Endothelial cell (in vitro differentiated cells): Measurements from ENCODE around the gene CCDC136. TPM values are rescaled to one million over a fixed set of nuclear protein-coding genes. Genes with fewer than 3 reads are reported as not detected.

Source experiments
- DNase-seq: peaks from one replicate; pipeline ENCODE4 v3.0.0; 2021; ENCODE audit warnings: low spot score
- H3K27ac Mint-ChIP-seq: one replicate; pipeline ENCODE4 v1.8.0; 2021; ENCODE audit warnings: mixed read lengths, inconsistent platforms; ENCODE audit not compliant: unreplicated experiment
- H3K27me3 Mint-ChIP-seq: one replicate; pipeline ENCODE4 v1.8.0; 2021; ENCODE audit warnings: mild to moderate bottlenecking, moderate library complexity, mixed read lengths, inconsistent platforms; ENCODE audit not compliant: unreplicated experiment
- H3K36me3 Mint-ChIP-seq: one replicate; pipeline ENCODE4 v1.8.0; 2021; ENCODE audit warnings: mild to moderate bottlenecking, low read depth, mixed read lengths, inconsistent platforms; ENCODE audit not compliant: unreplicated experiment
- H3K4me1 Mint-ChIP-seq: one replicate; pipeline ENCODE4 v1.8.0; 2021; ENCODE audit warnings: mild to moderate bottlenecking, mixed read lengths, inconsistent platforms; ENCODE audit not compliant: unreplicated experiment
- H3K4me3 Mint-ChIP-seq: one replicate; pipeline ENCODE4 v1.8.0; 2021; ENCODE audit warnings: mild to moderate bottlenecking, mixed read lengths, inconsistent platforms; ENCODE audit not compliant: unreplicated experiment
- H3K9me3 Mint-ChIP-seq: one replicate; pipeline ENCODE4 v1.8.0; 2021; ENCODE audit warnings: mixed read lengths, inconsistent platforms; ENCODE audit not compliant: unreplicated experiment
- CTCF ChIP-seq: fragments of 200-600 bp; sonication (generic); IDR thresholded peaks from one replicate; pipeline ENCODE4 v1.5.0; 2021; ENCODE audit warnings: antibody characterized with exemption; ENCODE audit not compliant: unreplicated experiment
- total RNA-seq: library from RNA; stranded (reverse); fragmentation: NEBNext Ultra II Directional; extraction: Animal tissue kit (Norgen Biotek cat#: 25700); gene quantifications from one replicate; pipeline ENCODE4 v1.2.1, GENCODE V29; 2021; ENCODE audit not compliant: unreplicated experiment

Gene CCDC136
- total RNA-seq, 1 donor from 2014 or later = 31.5 TPM

- TF ChIP-seq CTCF = no peak
- Mint-ChIP-seq H3K9me3 (no peaks in the 10 kb centered on the region), H3K36me3 (no peaks in the 10 kb centered on the region), H3K27ac (no peak overlapping the region), H3K4me3 (no peak overlapping the region), H3K4me1 (no peaks in the 10 kb centered on the region), H3K27me3 (peaks cover 18% of the 10 kb centered on the region)
- DNase-seq = no peak
Measured at GRCh38 chr7:128842674-128843641, 51.2 kb downstream of the CCDC136 start.

GRCh38 chr7:128843938-128844621 is 52.3 kb downstream of the CCDC136 start:
- Mint-ChIP-seq H3K4me3 (no peak overlapping the region), H3K36me3 (no peaks in the 10 kb centered on the region), H3K9me3 (no peaks in the 10 kb centered on the region), H3K4me1 (no peaks in the 10 kb centered on the region), H3K27me3 (peaks cover 18% of the 10 kb centered on the region), H3K27ac (no peak overlapping the region)
- TF ChIP-seq CTCF = no peak
- no peak for DNase-seq

- no peak for TF ChIP-seq CTCF
- H3K4me1 Mint-ChIP-seq = no peaks in the 10 kb centered on the region
- DNase-seq = no peak
- H3K9me3 Mint-ChIP-seq = no peaks in the 10 kb centered on the region
- no peak overlapping the region for H3K4me3 Mint-ChIP-seq
- H3K27ac Mint-ChIP-seq = no peak overlapping the region
- peaks cover 14% of the 10 kb centered on the region for H3K27me3 Mint-ChIP-seq
- no peaks in the 10 kb centered on the region for H3K36me3 Mint-ChIP-seq
Measured at GRCh38 chr7:128844777-128845311, 53.1 kb downstream of the CCDC136 start.

GRCh38 chr7:128845475-128845874 is 53.7 kb downstream of the CCDC136 start:
- no peak for DNase-seq
- Mint-ChIP-seq H3K9me3 (no peaks in the 10 kb centered on the region), H3K4me3 (no peak overlapping the region), H3K27me3 (peaks cover 14% of the 10 kb centered on the region), H3K36me3 (no peaks in the 10 kb centered on the region), H3K27ac (no peak overlapping the region), H3K4me1 (no peaks in the 10 kb centered on the region)
- TF ChIP-seq CTCF = no peak

GRCh38 chr7:128845987-128846386 is 54.2 kb downstream of the CCDC136 start:
- H3K4me3 Mint-ChIP-seq = no peak overlapping the region
- H3K27me3 Mint-ChIP-seq = peaks cover 14% of the 10 kb centered on the region
- no peak for TF ChIP-seq CTCF
- H3K4me1 Mint-ChIP-seq = no peaks in the 10 kb centered on the region
- DNase-seq = no peak
- H3K9me3 Mint-ChIP-seq = no peaks in the 10 kb centered on the region
- no peak overlapping the region for H3K27ac Mint-ChIP-seq
- no peaks in the 10 kb centered on the region for H3K36me3 Mint-ChIP-seq
